ENCODE data around the gene NAPB.
"Not testable (repeated sequence)": the region's sequence is repeated elsewhere in the genome, so short reads cannot be mapped to it uniquely, and the experiment has no call there.

NAPB gene

DNA sequence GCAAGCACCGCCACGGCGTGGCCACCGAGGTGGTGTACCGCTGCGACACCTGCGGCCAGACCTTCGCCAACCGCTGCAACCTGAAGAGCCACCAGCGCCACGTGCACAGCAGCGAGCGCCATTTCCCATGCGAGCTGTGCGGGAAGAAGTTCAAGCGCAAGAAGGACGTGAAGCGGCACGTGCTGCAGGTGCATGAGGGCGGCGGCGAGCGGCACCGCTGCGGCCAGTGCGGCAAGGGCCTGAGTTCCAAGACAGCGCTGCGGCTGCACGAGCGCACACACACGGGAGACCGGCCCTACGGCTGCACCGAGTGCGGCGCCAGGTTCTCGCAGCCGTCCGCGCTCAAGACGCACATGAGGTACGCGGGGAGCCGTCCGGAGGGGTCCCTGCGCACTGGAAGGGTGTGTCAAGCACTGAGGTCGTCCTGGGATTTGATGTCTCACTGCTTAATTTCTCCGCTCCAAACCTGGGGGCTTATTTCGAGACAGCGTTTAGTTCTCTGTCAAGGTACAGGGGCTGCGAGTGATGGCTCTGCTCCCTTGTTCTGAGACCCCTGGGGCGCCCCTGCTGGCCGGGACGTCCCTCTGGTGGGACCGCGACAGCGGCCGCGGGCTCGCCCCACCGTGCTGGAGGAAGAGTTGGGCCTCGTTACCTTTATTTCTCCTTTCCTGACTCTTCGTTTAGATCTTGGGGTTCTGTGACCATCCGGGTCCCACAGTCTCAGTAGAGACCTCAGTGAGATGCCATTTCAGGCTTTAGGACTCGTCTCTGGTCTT lies 55.7 kb downstream of the NAPB start:
- no peak for DNase-seq

DNA sequence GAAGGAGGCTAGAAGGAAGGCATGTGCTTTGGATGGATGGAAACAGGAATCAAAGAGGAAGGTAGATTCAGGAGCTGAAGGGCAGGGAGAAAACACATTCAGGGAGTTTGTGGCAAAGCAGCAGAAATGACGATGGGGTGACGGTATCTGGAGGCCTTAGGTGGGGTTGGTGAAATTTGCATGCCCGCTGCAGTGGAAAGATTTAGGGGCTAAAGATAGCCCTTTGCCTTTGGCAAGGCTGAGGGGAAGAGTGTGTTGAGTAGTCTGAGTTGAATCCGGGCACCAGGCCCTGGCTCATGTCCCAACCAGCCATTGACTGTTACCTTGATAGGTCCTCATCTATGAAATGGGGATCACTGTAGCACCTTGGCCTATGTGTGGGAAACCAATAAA lies 58.0 kb downstream of the NAPB start:
- no peak for DNase-seq

- DNase-seq, result peak; percentile 72
Measured at GRCh38 chr20:23362392-23363256, 58.7 kb downstream of the NAPB start.

- DNase-seq, result peak; percentile 94
Measured at GRCh38 chr20:23361476-23362391, 59.6 kb downstream of the NAPB start, which contains the start of gene GZF1. TSS of gene GZF1 (plus strand) at chr20:23362182. CDS start at chr20:23364384, 2,202 bp downstream.

DNA sequence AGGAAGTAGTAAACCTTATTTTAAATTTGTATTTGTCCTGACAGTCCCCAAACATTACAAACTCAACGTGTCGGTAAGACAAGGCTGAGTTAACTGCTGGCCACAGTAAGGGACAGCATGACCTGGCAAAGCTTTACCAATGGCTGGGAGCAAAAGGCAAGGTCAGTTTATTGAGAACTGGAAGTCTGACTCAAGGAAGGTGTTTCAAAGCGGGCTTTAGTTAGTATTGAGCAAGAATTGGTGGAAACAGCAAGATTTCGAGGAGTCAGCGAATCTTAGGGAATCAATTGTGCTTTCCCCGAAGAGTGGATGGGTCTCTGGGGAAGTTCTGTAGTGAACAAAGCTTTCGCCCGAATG lies 60.2 kb downstream of the NAPB start:
- DNase-seq, result peak; percentile 30

DNA sequence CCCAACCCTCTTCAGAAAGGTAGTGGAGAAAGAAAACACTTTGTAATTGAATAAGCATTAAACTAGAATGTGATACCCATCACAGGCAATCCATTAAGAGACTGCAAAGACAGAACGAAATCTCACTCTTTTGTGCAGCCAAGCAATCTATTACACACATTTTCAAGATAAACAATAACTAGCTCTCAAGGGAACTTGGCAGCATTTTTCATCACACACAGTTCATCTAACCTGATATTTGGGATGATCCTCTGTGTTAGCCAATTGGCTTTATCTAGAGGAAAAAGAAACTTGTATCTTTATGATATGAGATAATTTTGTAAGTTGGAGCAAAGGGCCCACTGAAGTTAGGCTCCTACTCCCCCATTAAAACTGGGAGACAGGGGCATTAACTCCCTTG lies 60.8 kb downstream of the NAPB start:
- DNase-seq, result no peak

- DNase-seq, result no peak
Measured at GRCh38 chr20:23358923-23359593, 62.2 kb downstream of the NAPB start.

GRCh38 chr20:23358563-23358906 lies 62.8 kb downstream of the NAPB start:
- no peak for DNase-seq

DNA sequence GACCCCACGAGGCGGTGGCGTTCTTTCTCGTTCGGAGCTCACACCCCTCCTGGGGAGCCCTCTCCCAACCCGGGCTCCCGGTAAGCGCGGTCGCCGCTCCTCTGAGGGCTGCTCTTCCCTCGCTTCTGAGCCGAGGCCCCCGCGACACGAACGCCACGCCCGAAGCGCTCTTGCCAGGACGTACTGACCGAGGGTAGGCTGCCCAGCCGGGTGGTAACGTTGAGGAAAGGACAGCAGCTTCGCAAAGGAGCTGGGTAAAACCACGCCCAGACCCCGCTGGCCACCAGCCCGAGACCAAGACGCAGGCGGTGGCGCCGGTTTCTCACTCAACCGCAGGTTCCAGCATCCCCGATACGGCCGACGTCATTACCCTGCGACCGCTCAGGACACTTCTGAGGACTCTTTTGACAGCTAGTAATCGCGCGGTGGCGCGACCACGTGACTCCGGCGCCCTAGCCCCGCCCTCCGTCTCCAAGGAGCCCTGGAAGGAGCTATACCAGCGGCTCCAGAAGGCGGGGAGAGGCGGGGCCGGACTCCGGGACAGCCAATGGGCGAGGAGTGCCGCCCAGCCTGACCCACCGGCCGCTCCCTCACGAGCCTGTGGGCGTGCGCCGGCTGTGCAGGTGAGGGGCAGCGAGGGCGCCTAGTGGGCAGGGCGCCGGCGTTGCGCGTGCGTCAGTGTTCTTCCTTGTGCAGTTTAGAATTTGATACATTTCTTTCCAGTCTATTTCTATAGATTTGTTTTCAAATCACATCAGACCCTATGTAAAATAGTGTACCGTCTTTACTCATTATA lies 63.3 kb downstream of the NAPB start:
- DNase-seq, result peak; percentile 98

DNA sequence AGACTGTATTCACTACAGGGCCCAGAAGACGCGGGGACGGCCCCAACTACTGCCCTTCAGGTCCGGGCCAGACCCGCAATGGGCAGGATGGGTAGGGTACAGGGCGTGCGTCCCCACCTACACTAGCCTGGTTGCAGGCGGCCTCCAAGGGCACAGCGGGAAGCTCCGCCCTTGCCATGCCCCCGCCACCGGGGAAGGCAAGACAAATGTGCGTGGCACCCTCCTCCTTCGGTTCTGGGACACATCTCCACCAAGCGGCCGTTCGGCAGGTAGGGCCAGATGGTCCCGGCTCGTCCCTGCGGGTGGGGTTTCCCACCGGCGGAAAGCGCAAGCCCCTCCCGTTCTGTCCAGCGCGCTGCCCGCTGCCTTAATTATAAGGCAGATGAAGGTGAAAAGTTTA lies 65.1 kb downstream of the NAPB start:
- DNase-seq, result no peak

DNA sequence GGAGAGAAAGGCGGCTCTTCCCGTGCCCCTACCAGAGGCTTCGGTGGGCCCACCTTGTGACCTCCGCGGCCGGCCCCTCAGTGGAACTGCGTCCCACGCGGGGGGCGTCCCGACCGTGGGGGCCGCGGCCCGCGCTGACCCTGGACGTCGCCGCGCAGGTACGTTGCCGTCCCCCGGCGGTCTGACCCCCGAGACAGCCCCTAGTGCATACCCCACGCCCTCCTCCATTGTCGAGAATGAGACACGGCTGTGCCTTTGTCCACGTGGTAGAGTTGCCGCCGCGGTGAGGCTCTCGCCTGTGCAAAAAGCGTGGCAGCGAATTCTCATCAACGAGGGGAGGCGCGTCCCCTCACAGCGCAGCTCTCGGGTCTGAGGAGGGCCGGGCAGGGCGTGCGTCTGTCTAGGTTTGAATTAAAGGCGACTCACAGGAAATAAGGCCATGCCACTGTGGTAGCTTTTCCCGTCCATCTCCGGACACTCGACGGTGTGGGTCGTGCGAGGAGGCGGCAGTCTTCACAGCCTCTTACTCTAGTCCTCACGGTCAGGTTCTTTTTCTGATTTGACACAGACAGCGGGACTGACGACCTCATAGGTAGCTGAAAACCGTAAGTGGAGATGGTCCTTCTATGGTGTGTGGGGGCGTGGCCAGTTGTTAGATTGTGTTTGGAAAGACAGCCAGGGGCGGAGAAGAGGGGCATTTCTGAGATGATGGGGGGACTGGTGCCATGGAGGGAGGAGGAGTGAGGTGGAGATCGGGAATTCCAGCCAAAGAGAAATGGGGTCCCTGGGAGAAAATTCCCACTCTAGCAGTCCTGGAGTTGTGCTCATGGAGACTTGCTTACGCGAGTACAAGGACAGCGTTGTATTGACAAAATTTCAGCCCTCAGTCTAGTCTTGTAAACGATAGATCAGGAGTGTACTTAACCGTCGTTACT lies 70.1 kb downstream of the NAPB start:
- no peak for DNase-seq

DNA sequence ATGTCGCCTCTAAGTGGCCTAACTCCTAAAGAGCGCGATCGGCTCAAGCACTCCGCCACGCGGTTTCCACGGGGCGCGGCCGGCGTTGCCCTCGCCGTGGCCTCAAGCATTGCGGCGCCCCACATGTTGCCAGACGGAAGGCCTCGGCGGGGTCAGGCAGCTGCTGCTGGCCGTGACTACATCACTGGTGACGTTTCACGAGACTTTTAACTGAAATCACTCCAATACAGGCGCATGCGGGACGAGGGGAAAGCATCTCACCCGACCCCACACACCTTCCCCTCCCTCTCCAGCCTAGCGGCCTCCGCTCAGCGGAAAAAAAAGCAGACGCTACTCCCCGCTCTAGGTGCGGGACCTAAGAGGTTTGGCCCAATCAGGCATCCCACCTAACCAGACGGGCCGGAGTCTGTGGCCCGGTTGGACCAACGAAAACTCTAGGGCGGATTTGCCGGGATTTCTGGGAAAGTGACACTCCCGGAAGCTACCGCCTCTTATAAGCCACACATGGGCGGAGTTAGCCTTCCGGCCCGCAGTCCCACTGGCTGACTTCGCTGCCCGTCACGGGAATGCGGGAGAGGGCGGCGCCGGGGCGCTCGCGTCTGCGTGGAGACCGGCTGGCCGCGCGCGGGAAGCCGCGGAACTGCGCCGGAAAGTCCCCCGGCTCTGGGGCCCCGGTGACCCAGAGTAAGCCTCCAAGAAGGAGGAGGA lies 70.9 kb downstream of the NAPB start, which contains the start of gene NXT1:
Gene NXT1, plus strand, starts transcription at position 596 of the 708 bp plus-strand sequence. CDS start 3,251 bp downstream, outside the sequence.
- peak; percentile 87 for DNase-seq

- peak; percentile 84 for DNase-seq
Measured at GRCh38 chr20:23349338-23350195, 71.7 kb downstream of the NAPB start.

DNA sequence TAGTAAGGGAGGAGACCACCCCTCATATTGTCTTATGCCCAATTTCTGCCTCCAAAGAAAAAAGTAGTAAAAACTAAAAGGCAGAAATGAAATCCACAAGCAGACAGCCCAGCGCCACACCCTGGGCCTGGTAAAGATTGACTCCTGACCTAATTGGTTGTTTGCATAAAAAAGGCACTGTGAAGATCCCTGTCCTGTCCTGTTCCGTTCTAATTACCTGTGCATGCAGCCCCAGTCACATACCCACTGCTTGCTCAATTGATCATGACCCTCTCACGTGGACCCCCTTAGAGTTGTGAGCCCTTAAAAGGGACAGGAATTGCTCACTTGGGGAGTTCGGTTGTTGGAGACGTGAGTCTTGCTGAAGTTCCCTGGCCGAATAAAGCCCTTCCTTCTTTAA lies 72.8 kb downstream of the NAPB start:
- not testable (repeated sequence) for DNase-seq

GRCh38 chr20:23347791-23348190 lies 73.5 kb downstream of the NAPB start:
- no peak for DNase-seq

- no peak for DNase-seq
Measured at GRCh38 chr20:23346002-23346401, 75.3 kb downstream of the NAPB start.

DNA sequence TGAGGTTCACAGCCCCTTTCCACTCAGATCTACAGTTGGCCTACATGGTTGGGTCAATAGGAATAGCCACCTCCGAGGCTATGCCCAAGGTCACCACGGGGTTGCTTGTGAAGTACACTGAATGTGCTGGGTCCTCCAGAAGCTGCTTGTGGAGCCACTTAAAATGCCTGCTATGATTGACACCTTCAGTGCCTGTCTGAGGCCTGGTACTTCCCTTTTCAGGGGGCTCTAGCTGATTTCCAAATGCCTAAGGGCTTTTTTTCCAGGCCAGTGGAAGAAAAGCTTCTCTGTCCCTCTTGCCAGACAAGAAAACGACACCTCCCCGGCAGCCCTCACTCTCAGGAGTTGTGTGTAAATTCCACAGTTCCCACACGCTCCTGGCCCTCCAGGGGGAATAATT lies 77.0 kb downstream of the NAPB start:
- no peak for DNase-seq

GRCh38 chr20:23343590-23343989 lies 77.7 kb downstream of the NAPB start:
- no peak for DNase-seq

DNA sequence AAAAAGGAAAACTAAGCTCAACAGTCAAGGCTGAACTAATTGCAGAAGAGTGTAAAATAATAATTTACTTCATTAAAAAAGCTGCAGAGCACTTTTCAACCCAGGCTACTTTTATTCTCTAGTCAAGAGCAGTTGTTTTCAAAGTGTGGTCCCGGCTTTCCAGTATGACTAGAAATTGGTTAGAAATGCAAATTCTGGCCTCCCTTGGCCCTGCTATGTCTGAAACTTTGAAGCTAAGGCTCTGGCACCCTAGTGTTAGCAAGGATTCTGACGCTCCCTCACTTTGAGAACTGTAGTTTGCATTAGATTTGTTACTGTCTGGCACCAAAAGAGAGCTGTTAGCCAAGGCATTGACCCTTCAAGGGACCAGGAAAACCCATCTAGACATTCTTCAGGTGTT lies 80.2 kb downstream of the NAPB start:
- DNase-seq, result no peak

All from GF-D8 (cell line).